Mesothelial cell of epicardium (in vitro differentiated cells): Measurements from ENCODE around the gene LRRC31. TPM values are rescaled to one million over a fixed set of nuclear protein-coding genes. Genes with fewer than 3 reads are reported as not detected.

ENCODE experiments used
- DNase-seq, 2 experiments: peaks; one replicate each; pipeline ENCODE4 v3.0.0; 2021; ENCODE audit warnings: low spot score in 2 of 2; ENCODE audit not compliant: unreplicated experiment in 2 of 2
- H3K27ac Mint-ChIP-seq: 2 replicates; pipeline ENCODE4 v1.8.0; 2021; ENCODE audit warnings: mixed read lengths
- H3K27me3 Mint-ChIP-seq: 2 replicates; pipeline ENCODE4 v1.8.0; 2021; ENCODE audit warnings: low read depth, mixed read lengths
- H3K36me3 Mint-ChIP-seq: 2 replicates; pipeline ENCODE4 v1.8.0; 2021; ENCODE audit warnings: mixed read lengths
- H3K4me1 Mint-ChIP-seq: 2 replicates; pipeline ENCODE4 v1.8.0; 2021; ENCODE audit warnings: mixed read lengths
- H3K4me3 Mint-ChIP-seq: 2 replicates; pipeline ENCODE4 v1.8.0; 2021; ENCODE audit warnings: mild to moderate bottlenecking, moderate library complexity, mixed read lengths
- H3K9me3 Mint-ChIP-seq: 2 replicates; pipeline ENCODE4 v1.8.0; 2021; ENCODE audit warnings: mixed read lengths
- total RNA-seq: library from RNA; stranded (reverse); gene quantifications from 3 replicates; pipeline ENCODE4 v1.2.1, GENCODE V29; 2021
- TF ChIP-seq, protein P1 (sequence below): fragments of 200-600 bp; sonication (generic); IDR thresholded peaks from one replicate; pipeline ENCODE4 v1.5.0; 2021; ENCODE audit warnings: antibody characterized with exemption; ENCODE audit not compliant: unreplicated experiment

The LRRC31 gene
- total RNA-seq, 1 donor from 2014 or later, result not detected

DNA sequence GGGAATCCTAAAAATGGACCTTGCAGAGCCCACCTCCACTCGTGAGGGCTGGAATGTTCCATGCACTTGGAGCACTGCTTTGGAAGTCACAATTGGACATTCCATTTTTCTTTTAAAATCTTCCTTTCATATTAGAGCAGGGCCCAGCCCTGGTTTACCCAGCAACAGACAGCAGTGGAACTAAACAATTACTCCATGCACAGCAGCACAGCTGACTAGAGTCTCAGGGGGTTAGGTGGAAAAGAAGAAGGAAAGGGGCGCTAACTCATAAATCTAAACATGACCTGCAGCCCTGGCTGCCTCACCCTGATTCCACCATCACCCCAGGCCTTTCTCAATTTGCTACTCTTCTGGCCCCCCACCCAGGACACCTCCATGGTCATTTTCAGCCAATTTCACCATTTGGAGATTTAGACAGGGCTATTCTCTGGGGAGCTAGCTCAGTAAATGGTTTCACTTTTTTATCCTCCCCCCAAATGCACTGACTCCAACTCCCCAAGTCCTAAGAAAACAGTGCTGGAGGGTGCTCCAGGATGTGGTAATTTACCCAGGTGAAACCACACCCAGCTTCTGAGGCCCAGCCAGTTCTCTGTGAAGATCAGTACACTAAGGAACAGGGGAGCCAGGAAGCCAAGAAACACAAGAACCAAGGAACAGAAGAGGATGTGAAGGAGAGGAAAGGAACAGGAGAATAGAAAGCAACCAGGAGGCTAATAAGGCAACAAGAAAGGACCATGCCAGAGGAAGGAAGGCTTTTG, 1.6 kb upstream of the LRRC31 start:
- TF ChIP-seq, protein P1, sequence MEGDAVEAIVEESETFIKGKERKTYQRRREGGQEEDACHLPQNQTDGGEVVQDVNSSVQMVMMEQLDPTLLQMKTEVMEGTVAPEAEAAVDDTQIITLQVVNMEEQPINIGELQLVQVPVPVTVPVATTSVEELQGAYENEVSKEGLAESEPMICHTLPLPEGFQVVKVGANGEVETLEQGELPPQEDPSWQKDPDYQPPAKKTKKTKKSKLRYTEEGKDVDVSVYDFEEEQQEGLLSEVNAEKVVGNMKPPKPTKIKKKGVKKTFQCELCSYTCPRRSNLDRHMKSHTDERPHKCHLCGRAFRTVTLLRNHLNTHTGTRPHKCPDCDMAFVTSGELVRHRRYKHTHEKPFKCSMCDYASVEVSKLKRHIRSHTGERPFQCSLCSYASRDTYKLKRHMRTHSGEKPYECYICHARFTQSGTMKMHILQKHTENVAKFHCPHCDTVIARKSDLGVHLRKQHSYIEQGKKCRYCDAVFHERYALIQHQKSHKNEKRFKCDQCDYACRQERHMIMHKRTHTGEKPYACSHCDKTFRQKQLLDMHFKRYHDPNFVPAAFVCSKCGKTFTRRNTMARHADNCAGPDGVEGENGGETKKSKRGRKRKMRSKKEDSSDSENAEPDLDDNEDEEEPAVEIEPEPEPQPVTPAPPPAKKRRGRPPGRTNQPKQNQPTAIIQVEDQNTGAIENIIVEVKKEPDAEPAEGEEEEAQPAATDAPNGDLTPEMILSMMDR, result no peak
- Mint-ChIP-seq H3K9me3 (peaks cover 8% of the 10 kb centered on the region), H3K36me3 (no peaks in the 10 kb centered on the region), H3K27ac (no peak overlapping the region), H3K27me3 (no peaks in the 10 kb centered on the region), H3K4me3 (no peak overlapping the region), H3K4me1 (no peaks in the 10 kb centered on the region)
- no peak for DNase-seq

DNA sequence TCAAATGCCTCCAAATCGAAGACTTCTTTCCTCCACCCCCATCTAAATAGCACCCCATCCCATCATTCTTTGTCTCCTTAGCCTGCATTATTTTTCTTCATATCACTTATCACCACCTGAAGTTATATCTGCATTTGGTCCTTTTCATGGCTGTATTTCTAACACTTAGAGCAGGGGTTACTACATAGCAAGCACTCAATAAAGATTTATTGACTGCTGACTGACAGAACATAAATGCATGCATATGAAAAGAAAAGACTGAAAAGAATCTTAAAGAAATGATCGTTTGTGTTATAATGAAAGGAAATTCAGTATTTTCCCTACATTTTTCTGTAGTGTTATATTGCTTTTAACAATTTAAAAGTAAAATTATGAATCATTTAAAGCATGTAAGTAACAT, 1.4 kb downstream of the LRRC31 start:
- no peak overlapping the region for H3K4me3 Mint-ChIP-seq
- no peaks in the 10 kb centered on the region for H3K9me3 Mint-ChIP-seq
- no peak overlapping the region for H3K27ac Mint-ChIP-seq
- H3K4me1 Mint-ChIP-seq, result no peaks in the 10 kb centered on the region
- H3K36me3 Mint-ChIP-seq, result no peaks in the 10 kb centered on the region
- TF ChIP-seq, protein P1, result no peak
- H3K27me3 Mint-ChIP-seq, result no peaks in the 10 kb centered on the region
- no peak for DNase-seq

DNA sequence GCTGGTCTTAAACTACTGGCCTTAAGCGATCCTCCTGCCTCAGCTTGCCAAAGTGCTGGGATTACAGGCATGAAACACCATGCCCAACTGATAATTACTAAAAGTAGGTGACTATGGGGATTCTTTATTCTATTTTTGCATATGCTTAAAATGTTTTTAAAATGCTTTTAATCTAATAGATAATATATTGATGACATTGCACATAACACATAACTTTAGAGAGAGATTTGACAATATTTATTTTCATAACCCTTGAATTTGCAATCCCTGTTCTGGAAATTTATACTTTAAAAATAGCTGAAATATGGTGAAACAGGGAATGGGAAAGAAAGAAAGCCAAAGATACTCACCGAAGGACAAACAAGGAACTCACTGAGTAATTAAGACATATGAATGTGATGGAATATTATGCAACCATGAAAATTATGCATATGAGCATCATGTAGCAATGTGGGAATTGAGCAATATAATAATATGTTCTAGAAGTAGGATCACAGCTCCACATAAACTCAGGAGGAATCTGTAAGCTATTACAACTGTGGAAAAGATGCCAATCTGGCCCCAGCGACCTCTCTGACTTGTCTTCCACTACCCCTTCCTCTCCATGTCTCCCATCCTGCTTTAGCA, 2.0 kb downstream of the LRRC31 start:
- H3K27ac Mint-ChIP-seq, result no peak overlapping the region

DNA sequence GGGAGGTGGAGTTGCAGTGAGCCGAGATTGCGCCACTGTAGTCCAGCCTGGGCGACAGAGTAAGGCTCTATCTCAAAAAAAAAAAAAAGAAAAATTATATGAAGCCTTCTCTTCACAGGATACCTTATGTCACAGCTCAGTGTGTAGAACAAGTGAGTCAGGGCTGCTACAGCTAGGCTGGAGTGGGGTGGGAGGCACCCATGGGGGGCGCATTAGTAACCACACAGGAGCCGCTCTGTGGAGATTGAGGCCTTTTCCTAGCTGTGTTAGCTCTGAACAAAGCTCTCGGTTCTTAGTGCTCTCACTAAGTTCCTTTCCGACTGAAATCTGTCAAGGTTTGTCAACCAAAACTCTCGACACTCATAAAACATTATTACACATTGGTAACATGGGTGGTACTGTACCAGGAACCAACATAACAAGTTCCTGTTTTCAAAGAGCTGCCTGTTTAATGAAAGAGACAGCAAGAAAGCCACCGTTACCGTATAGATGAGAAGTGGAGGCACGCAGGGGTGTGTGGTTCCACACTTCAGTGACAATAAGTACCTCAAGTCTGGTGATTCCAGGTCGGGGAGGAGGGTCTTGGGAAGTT, 4.5 kb downstream of the LRRC31 start:
- H3K9me3 Mint-ChIP-seq, result no peaks in the 10 kb centered on the region
- no peaks in the 10 kb centered on the region for H3K27me3 Mint-ChIP-seq
- TF ChIP-seq, protein P1, result no peak
- H3K4me1 Mint-ChIP-seq, result peaks cover 6% of the 10 kb centered on the region
- no peaks in the 10 kb centered on the region for H3K36me3 Mint-ChIP-seq
- no peak overlapping the region for H3K27ac Mint-ChIP-seq
- no peak for DNase-seq
- no peak overlapping the region for H3K4me3 Mint-ChIP-seq

More for the DNA sequence above, 2.0 kb downstream of the LRRC31 start:
- DNase-seq, result no peak
- Mint-ChIP-seq H3K4me3 (no peak overlapping the region), H3K4me1 (no peaks in the 10 kb centered on the region), H3K27me3 (no peaks in the 10 kb centered on the region), H3K9me3 (no peaks in the 10 kb centered on the region), H3K36me3 (no peaks in the 10 kb centered on the region)
- TF ChIP-seq, protein P1, result no peak

DNA sequence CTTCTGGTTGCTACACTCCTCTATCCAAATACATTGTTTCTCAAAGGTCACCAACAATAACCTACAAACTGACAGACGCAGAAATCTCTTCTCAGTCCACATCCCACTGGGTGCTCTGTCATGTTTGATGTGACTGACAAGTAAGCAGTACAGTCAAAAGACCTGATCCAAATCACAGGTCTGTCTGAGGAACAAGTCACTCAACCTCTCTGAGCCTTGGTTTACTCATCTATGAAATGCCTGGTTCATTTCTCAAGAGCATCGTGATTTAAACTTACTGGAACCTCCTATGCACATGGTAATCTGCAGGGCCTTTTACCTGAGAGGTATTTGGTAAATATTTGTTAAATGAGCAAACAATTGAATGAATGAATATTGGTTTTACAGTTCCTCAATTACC, 5.5 kb downstream of the LRRC31 start:
- Mint-ChIP-seq H3K4me1 (peaks cover 6% of the 10 kb centered on the region), H3K4me3 (no peak overlapping the region), H3K36me3 (no peaks in the 10 kb centered on the region), H3K27me3 (no peaks in the 10 kb centered on the region), H3K27ac (no peak overlapping the region), H3K9me3 (no peaks in the 10 kb centered on the region)
- DNase-seq, result no peak
- TF ChIP-seq, protein P1, result no peak
